ENCODE results near the gene GCK.

Gene GCK

GRCh38 chr7:44154703-44155102, 34.5 kb downstream of the GCK start:
- ATAC-seq (ENCODE audit: insufficient read depth, low read depth) (no peak), DNase-seq (no peak)
- H3K4me2 ChIP-seq (ENCODE audit: insufficient read depth, low read length) = no peak overlapping the region
- H2AFZ ChIP-seq (ENCODE audit: low read depth, low read length) = no peak overlapping the region
- H3K27me3 ChIP-seq (ENCODE audit: insufficient read depth, low read length, poor library complexity) = no peaks in the 10 kb centered on the region
- no peak overlapping the region for H3K9ac ChIP-seq (ENCODE audit: low read depth, low read length)
- H3K36me3 ChIP-seq (ENCODE audit: insufficient read depth, low read length) = no peaks in the 10 kb centered on the region
- H3K4me3 ChIP-seq (ENCODE audit: low read depth in 1 of 2, low read length in 2 of 2) = no peak overlapping the region
- no peaks in the 10 kb centered on the region; the same call in 1 of the 2 replicates for H4K20me1 ChIP-seq (ENCODE audit: insufficient read depth, low read length)
- no peaks in the 10 kb centered on the region for H3K79me2 ChIP-seq (ENCODE audit: insufficient read depth, low read length)
- no peak overlapping the region for H3K27ac ChIP-seq (ENCODE audit: low read length)
- TF ChIP-seq CTCF (IDR thresholded peaks at IDR 0.05; ENCODE audit: borderline replicate concordance, extremely low read depth, low read length, poor library complexity, severe bottlenecking) (no peak), EZH2 (IDR thresholded peaks at IDR 0.05; ENCODE audit: borderline replicate concordance, low read depth, low read length, severe bottlenecking) (no peak)
- H3K9me3 ChIP-seq (ENCODE audit: insufficient read depth, low read length, severe bottlenecking) = no peaks in the 10 kb centered on the region
- no peaks in the 10 kb centered on the region for H3K4me1 ChIP-seq (ENCODE audit: insufficient read depth, low read length)

DNA sequence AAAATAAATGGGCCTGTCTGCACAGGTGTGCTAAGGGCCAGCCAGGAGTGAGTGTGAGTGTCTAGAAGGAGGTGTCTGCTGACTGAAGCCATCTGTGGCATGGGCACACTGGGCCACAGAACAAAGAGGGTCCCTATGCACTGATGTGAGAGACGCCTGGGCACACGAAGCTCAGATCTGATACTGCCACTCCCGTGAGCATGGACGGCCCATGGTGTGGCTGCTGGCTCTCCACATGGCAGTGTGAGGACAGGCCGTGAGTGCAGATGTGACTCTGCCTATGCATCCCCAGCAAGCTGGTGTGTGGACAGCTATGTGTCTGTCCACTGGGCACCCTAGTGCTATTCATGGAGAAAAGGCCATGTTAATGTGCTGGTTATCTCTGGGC, 35.3 kb downstream of the GCK start:
- ATAC-seq (ENCODE audit: insufficient read depth, low read depth) (no peak), DNase-seq (no peak)
- Histone ChIP-seq H2AFZ (ENCODE audit: low read depth, low read length) (no peak overlapping the region), H3K27ac (ENCODE audit: low read length) (no peak overlapping the region), H3K9me3 (ENCODE audit: insufficient read depth, low read length, severe bottlenecking) (no peaks in the 10 kb centered on the region), H3K27me3 (ENCODE audit: insufficient read depth, low read length, poor library complexity) (no peaks in the 10 kb centered on the region), H3K4me1 (ENCODE audit: insufficient read depth, low read length) (no peaks in the 10 kb centered on the region), H3K36me3 (ENCODE audit: insufficient read depth, low read length) (no peaks in the 10 kb centered on the region), H3K4me2 (ENCODE audit: insufficient read depth, low read length) (no peak overlapping the region), H4K20me1 (ENCODE audit: insufficient read depth, low read length) (no peaks in the 10 kb centered on the region), H3K4me3 (ENCODE audit: low read depth in 1 of 2, low read length in 2 of 2) (no peak overlapping the region), H3K79me2 (ENCODE audit: insufficient read depth, low read length) (no peaks in the 10 kb centered on the region), H3K9ac (ENCODE audit: low read depth, low read length) (no peak overlapping the region)
- no peak for TF ChIP-seq EZH2 (IDR thresholded peaks at IDR 0.05; ENCODE audit: borderline replicate concordance, low read depth, low read length, severe bottlenecking)

DNA sequence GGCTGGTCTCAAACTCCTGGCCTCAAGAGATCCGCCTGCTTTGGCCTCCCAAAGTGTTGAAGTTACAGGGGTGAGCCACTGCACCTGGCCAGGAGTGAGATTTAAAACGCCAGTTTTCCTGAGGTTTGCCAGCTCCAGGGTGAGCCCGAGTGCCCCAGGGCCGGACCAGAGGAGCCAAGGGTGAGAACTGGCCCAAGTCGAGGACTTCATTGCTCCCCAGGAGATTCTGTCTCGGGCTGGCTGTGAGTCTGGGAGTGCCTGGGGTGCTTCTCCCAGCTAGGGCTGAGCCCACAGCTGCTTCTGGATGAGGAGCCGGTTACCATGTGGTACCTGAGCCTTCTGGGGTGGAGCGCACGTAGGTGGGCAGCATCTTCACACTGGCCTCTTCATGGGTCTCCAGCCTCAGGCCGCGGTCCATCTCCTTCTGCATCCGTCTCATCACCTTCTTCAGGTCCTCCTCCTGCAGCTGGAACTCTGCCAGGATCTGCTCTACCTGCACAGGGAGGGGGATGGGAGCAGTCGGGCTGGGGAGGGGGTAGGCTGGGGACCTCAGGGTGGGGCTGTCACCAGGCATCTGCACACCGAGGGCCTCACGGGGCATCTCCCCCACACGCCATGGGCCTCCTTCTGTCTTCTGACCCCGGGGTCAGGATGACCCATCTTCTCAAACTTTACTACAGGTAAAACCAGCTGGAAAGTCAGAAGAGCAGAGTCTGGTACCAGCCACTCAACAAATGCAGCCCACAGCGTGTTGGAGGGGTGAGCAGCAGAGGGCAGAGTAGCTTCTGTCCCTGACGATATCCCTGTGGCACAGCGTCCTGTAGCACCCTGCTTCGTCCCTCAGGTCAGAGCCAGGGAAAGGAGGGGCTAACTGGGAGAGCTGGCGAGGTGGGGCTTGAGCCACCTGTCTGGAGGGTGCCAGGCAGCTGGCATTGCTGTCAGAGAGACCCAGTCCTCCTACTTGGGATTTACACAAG, 36.0 kb downstream of the GCK start:
- Histone ChIP-seq H3K27me3 (ENCODE audit: insufficient read depth, low read length, poor library complexity) (no peaks in the 10 kb centered on the region), H4K20me1 (ENCODE audit: insufficient read depth, low read length) (no peaks in the 10 kb centered on the region), H3K79me2 (ENCODE audit: insufficient read depth, low read length) (no peaks in the 10 kb centered on the region), H3K4me2 (ENCODE audit: insufficient read depth, low read length) (no peak overlapping the region), H3K9ac (ENCODE audit: low read depth, low read length) (no peak overlapping the region), H2AFZ (ENCODE audit: low read depth, low read length) (no peak overlapping the region), H3K4me1 (ENCODE audit: insufficient read depth, low read length) (no peaks in the 10 kb centered on the region), H3K27ac (ENCODE audit: low read length) (no peak overlapping the region), H3K9me3 (ENCODE audit: insufficient read depth, low read length, severe bottlenecking) (no peaks in the 10 kb centered on the region), H3K36me3 (ENCODE audit: insufficient read depth, low read length) (no peaks in the 10 kb centered on the region), H3K4me3 (ENCODE audit: low read depth in 1 of 2, low read length in 2 of 2) (no peak overlapping the region)
- DNase-seq = no peak
- no peak for ATAC-seq (ENCODE audit: insufficient read depth, low read depth)
- peak; percentile 6 for TF ChIP-seq CTCF (IDR thresholded peaks at IDR 0.05; ENCODE audit: borderline replicate concordance, extremely low read depth, low read length, poor library complexity, severe bottlenecking)
- no peak for TF ChIP-seq EZH2 (IDR thresholded peaks at IDR 0.05; ENCODE audit: borderline replicate concordance, low read depth, low read length, severe bottlenecking)

GRCh38 chr7:44151956-44152355, 37.3 kb downstream of the GCK start:
- no peaks in the 10 kb centered on the region for H3K4me1 ChIP-seq (ENCODE audit: insufficient read depth, low read length)
- no peak overlapping the region for H2AFZ ChIP-seq (ENCODE audit: low read depth, low read length)
- no peaks in the 10 kb centered on the region for H4K20me1 ChIP-seq (ENCODE audit: insufficient read depth, low read length)
- no peak overlapping the region for H3K27ac ChIP-seq (ENCODE audit: low read length)
- no peak overlapping the region for H3K4me3 ChIP-seq (ENCODE audit: low read depth in 1 of 2, low read length in 2 of 2)
- no peaks in the 10 kb centered on the region for H3K27me3 ChIP-seq (ENCODE audit: insufficient read depth, low read length, poor library complexity)
- TF ChIP-seq CTCF (IDR thresholded peaks at IDR 0.05; ENCODE audit: borderline replicate concordance, extremely low read depth, low read length, poor library complexity, severe bottlenecking) (no peak), EZH2 (IDR thresholded peaks at IDR 0.05; ENCODE audit: borderline replicate concordance, low read depth, low read length, severe bottlenecking) (no peak)
- H3K4me2 ChIP-seq (ENCODE audit: insufficient read depth, low read length) = no peak overlapping the region
- no peak overlapping the region for H3K9ac ChIP-seq (ENCODE audit: low read depth, low read length)
- no peaks in the 10 kb centered on the region for H3K9me3 ChIP-seq (ENCODE audit: insufficient read depth, low read length, severe bottlenecking)
- no peak for DNase-seq
- no peak for ATAC-seq (ENCODE audit: insufficient read depth, low read depth)
- H3K36me3 ChIP-seq (ENCODE audit: insufficient read depth, low read length) = no peaks in the 10 kb centered on the region
- H3K79me2 ChIP-seq (ENCODE audit: insufficient read depth, low read length) = no peaks in the 10 kb centered on the region

All from DND-41 (cell line).